ENCODE data around the gene CDH4.

Gene CDH4

DNA sequence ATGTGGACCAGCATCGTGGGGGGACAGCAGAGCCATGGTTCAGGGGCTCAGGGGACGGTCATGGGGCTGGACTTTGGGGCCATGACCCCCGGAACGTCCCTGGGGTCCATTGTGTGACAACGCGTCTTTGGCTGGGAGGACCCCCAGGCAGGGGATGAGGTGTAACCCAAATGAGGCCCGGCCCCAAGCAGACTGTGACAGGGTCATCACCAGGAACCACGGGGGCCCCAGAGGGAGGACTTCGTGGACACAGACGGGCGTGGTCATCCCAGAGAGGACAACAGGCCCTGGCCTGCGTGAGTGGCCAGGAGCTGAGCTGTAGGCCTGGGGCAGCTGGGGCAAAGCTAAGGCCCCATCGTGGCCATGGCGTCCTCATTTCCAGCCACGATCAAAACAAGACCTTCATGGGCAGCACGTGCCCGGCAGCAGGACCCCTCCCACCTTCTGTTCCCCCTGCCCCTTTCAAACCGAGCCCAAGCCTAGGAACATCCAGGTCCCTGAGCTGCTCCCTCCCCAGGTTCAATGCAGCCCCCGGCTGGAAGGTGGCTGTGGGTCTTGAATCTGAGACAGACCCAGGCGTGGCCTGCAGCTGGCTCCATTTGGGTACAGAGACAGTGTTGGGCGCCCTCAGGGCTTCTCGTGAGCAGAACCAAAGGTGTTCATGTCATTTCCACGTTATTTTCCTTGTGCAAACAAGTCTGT is 625.9 kb downstream of the CDH4 start:
- no peak for DNase-seq

DNA sequence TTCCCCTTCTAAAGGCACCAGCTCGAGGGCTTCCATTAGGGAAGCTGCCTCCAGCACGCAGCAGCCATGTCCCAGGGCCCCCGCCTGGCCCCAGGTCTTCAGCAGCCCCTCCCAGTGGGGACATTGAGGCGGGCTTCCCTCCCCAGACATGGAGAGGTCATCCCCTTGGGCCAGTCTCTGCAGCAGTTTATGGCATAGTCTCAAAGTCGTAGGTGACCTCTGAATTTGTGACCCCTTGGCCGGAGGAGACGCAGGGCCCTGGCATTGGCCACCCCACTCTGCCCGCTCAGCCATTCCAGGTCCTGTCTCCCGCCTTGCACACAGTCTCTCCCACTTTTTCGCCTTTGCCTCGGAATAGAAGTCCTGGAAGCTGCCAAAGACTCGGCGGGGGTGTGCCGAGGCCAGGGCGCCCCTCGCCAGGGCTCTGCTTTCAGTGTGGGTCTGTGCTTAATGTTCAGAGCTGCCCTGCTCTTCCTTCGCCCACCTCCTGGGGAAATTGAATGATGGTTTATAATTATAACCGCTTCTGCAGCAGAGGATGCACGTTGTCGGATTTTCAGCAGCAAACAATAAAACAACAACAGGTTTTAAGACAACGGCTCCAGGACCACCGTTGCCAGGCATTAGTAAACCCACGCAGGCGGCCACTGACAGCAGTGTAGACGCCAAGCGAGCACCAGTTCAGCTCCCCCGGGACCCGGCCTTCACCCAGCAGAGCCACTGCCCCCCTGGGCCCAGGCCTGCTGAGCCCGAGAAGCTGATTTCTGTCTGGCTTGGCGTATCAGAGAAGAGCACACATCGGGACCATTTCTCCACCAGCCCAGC is 626.6 kb downstream of the CDH4 start:
- DNase-seq = no peak

DNA sequence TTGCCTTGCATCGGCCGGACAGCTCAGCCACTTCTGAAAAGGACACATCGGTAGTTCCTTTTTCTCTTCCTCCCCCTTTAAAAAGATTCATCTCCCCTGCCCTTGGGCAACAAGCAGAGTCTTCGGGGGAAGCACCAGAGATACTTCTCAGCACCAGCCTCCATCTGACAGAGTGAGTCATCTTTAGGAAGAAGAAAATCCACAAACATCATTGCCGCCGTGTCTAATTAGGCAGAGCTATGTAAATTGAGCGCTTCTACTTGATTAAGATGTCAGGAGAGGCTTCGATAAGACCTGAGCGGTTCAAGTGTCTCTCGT is 627.2 kb downstream of the CDH4 start:
- DNase-seq = no peak

DNA sequence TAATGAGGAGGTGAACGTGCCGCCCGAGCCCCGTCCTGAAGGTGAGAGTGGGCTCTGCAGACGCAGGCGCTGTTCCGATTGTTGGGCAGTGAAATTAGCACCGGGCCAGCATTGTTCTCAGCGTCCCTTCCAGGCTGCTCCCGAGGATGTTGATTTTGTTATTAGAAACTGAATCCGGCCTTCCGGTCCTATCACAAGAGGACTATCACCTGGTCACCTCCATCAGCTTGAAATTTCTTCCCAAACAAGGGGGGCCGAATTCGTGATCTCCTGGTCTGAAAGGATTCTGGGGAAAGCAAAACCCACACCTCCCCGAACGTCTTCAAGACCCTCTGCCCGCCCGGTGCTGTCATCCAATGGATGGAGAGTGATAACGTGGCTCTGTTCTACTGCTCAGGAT is 627.6 kb downstream of the CDH4 start:
- DNase-seq = no peak

DNA sequence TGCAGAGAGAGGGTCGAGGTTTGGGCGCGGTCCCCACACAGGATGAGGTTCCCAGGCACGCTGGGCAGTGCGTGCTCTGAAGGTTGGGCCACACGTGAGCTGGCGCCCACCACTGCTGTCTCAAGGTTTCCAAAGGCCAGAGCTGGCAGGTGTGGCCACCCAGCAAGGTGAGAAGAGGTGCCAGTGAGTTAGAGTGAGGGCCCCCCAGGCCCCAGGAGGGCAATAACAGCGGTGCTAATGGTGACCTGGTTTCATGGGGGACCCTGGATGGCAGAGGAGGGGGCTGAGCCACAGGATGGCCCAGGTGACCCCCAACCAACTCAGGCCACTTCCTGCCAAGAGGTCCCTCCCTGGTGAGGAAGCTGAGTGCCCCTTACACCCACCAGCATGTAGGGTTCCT is 628.6 kb downstream of the CDH4 start:
- no peak for DNase-seq

DNA sequence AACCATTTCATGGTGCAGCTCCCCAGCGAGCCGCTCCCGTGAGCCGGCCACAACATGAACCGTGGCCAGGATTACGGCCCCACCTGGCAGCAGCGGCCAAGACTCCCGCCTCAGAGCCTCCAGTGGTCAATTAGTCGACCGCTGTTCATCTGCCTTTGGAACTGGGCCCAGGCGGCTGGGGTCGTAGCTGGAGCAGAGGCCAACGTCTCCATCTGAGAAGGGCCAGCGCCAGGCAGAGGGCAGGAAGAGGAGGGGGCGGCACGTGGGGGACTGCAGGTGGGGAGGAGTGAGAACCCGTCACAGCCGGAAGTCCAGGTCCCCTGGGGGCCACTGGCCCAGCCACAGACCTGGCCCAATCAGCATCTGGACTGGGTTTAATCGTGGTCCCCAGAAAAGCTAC is 629.4 kb downstream of the CDH4 start:
- DNase-seq = no peak

DNA sequence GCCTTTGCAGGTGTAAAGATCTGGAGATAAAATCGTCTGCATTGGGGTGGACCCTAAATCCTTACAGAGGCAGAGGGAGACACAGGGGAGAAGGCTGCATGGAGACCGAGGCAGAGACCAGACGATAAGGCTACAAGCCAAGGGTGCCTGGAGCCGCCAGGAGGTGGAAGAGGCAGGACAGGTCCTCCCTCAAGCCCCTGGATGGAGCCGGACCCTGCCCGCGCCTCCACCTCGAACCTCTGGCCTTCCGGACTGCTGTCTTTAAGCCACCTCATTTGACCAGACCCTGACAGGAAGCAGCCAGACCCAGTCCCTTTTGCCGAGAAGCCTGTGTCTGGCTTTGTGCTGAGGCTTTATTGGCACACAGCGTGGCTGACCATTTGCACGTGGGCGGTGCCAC is 629.8 kb downstream of the CDH4 start:
- no peak for DNase-seq

DNA sequence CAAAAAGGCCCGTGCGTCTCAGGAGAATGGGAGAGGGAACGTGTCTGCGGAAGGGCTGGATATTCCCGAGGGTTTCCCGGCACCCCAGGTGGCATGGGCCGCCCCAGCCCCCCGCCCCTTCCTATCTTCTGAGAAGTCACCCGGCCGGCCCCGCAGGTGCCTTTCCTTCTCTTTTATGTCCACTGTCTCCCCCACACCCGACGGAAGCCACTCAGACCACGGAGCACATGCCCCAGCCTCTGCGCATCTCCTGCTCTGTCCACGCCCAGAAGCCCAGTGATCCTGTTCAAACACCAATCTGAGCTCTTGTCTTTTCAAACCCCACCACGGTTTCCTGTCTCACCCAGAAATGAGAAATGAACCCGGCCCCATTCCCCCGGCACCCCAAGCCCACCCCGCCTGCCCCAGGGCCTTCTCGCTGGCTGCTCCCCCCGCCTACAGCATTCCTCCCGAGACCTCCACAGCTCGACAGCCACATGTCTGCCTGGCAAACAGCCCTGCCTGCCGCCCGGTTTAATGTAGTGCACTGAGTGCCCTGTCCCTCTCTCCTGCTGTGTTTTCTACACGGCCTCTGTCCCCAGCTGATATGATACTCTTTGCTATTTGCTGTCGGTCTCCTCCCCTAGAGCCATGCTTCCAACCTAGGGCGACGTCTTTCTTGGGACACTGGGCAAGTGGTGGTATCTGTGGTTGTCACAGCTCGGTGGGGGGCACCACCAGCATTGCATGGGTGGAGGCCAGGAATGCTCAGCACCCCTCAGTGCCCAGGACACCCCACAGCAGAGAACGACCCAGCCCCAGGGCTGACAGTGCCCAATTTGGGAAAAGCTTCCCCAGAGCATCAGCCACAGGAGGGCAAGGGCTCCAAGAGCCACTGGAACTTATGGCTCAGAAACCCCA is 630.9 kb downstream of the CDH4 start:
- no peak for DNase-seq

DNA sequence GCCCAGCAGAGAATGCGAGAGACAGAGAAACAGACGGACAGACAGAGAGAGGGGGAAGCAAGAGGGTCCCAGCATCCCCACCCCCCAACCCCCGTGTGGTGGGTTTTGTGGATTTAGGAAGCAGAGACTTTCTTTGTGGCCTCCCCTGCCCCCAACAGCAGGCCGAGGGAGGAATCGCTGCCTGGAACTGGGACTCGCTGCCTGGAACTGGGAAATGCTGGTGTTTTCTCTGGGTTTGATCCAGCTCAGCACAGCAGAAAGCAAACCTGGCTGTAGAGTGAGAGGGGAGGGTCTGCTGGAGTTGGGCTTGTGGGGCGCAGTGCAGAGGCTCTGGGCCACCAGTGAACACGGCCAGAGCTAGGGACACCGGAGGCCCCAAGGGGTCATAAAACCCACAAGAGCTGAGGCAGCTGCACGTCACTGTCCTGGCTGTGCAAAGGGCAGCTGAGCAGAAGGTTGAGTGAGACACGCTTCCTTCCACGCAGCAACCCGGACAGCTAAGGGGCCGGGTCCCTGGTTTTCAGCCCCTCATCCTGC is 631.9 kb downstream of the CDH4 start:
- DNase-seq = no peak

DNA sequence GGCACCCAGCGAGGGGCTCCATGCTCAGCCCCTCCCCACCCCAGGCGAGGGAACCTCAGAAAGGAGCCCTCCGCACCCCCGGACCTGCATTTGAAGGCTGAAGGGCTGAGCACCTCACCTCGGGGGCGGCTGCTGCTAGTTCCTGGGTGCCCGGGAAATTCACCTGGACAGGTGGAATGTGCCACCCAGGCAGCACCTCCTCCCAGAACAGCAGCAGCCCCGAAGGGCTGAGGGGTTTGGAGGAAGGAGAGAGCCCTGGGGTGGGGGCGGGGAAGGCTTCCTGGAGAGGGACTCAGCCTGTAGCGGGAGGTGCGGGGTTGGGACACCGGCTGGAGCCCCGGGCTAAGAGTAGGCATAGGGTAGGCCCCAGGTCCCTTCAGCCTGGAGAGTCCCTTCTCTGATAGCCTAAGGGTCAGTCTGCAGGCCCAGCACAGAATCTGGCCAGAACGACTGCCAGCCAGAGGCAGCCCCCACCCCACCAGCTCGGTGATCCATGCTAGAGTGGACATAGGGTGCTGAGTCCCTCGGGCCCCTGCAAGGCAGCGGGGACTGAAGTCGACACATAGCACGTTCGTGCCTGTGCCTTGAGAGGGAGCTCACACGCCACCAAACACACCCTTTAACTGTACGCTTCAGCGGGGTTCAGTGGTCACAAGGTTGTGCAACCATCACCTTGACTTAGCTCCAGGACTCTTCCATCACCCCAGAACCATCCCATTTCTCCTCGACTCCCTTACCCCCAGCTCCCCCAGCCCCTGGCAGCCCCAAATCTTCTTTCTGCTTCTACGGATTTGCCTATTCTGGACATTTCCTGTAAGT is 632.7 kb downstream of the CDH4 start:
- no peak for DNase-seq

DNA sequence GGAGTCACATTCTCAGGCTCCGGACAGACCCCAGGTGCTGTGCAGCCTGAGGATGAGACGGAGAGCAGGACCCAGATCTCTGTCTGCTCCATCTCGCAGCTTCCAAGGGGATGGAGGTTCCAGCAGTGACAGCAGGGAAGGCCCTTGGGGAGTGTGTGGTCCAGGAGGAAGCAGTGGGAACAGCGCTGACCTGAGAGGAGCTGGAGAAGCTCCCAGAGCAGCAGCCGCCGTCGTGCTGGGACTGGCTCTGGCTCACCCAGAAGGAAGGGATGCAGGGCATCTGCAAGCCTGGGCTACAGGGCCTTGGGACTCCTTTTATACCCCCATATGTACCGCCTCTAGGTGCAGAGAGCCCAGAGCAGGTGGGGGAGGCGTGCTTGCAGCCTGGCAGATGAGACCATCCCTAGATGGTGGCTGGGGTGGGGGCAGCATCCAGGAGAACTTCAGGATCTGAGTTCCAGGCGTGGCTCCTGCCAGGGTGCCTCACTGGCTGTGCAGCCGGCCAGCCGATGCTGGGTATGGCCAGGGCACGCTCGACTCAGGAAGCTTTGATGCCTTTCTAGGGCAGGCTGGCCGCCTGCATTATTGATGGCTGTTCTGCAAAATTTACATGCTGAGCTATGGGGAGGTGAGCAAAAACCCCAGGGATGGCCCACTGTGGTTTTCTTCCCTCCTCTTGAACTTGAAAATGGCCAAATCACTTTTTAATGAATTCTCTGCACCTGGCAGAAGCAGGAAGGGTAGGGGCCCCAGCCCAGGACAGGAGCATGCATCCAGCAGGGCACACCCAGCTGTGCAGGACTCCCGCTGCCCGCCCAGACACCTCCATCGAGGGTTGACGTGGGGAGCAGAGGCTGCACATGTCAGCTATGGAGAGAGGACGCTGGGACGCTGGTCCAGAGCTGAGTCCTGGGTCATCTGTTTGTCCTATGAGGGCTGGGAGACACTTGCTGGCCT is 634.0 kb downstream of the CDH4 start:
- no peak for DNase-seq

DNA sequence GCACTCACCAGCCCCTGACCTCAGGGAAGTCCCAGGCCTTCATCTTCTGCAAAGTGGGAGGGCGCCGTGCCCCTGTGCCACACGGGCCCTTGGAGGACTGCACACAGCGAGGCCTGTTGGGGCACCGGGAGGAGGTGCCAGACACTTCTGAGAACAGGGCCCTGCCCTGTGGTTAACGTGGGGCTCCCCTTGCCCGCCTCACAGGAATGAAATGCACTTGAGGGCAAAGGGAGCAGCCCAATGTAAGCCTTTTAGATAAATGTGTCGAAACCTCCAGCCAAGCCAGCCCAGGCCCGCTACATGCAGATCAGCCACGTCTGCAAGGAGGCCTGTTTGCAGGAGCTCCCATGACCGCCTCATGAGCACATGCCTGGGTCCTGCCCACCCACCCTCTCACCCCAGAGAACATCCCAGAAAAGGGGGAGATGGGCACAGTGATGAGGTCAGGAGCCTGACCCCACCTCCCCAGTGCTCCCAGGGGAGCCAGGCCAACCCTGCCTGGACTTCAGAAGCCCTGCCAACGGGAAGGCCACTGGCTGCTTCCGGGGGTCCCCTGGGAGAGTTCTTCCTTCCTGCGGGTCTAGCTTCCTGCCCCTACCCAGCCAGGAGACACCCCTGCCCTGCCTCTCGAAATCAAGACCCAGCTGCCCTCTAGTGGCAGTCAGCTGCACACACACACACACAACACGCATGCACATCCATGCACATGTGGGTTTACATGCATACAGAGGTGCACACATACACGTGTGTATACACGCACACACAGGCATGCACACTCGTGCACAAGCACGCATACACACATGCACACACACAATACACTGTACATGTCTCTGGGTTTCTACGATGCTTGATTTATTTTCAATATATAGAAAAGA is 634.9 kb downstream of the CDH4 start:
- DNase-seq = peak; percentile 55

DNA sequence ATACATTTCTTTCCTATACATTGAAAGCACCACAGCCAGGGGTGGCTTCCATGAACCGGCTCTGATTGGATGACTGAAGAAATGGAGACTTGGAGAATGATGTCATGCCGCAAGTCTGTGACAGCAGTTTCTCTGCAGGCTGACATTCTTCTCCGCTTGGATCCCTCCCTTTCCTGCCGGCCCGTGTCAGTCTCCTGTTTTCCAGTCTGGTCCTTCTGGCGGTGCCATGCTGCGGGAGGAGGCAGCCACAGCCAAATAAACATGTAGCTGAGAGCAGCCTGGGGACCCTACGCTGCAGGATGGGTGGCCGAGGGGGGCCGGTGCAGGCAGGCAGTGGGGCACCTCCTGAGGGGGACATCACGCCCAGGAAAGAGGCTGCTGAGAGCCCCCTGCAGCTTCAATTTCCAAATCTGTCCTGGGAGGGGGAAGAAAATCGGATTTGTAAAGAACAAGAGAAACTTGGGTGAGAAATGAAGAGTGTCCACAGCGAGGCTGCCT is 635.6 kb downstream of the CDH4 start:
- no peak for DNase-seq

DNA sequence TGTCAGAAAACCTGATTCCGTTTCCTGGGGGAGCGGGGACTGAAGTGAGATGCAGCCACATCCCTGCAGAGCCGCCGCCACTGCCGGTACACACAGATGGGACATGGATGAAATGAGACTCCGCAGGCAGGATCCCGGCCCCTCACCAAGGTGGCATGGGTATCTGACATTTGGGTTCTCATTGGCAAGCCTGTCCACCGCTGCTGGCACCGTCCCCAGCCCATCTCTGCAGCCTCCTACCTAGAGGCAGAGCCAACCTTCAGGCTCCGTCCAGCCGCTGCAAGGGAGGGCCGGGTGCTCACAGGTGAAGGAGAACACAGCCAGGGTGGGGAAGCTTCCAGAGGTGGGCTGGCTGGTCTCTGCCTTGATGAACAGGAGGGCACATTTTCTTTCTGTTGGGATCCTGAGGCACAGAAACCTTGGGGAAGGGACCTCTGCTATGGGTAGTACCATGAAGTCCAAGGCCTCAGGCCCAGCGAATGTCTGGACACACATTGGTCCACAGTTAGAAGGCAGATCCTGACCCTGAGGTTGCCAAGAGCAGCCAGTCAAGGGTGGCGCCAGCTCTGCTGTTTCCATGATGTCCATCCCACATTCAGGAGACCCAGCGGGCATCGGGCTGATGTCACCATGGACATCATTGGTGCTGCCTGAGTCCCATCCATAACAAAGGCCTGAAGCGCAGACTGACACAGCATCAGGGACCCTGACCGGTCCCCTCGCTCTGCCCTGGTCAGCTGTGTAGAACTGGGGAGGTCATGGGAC is 636.2 kb downstream of the CDH4 start:
- no peak for DNase-seq

DNA sequence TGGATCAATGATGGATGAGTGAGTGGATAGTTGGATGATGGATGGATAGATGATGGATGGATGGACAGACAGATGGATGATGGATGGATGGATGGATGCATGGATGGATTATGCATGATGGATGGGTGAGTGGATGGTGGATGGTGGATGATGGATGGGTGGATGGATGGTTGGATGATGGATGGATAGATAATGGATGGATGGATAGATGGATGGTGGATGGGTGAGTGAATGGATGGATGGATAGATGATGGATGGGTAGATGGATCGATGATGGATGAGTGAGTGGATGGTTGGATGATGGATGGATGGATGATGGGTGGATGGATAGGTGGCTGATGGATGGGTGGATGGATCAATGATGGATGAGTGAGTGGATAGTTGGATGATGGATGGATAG is 637.6 kb downstream of the CDH4 start:
- DNase-seq = no peak

DNA sequence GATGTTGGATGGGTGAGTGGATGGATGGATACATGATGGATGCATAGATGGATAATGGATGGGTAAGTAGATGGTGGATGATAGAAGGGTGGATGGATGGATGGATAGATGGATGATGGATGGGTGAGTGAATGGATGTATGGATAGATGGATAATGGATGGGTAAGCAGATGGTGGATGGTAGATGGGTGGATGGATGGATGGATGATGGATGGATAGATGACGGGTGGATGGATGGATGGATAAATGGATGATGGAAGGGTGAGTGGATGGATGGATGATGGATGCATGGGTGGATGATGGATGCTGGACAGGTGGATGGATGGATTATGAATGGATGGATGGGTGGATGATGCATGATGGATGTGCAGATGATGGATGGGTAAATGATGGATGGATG is 638.1 kb downstream of the CDH4 start:
- DNase-seq = no peak

DNA sequence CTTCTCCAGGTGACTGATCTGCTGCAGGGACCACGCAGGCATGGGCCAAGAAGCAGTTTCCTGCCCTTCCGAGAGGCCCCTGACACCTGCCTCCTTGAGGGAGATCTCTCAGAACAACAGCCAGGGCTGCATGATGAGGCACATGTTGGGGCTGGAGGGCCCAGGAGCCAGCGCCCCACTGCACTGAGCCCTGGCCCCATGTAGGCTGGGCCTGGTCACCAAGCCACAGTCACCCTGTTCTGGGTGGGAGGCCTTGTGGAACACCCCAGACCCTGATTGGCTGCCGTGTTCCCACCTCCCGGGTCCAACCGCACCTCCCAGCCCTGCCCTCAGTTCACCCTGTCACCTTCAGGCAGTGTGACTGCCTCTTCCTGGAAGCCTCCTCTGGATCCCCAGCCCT is 639.4 kb downstream of the CDH4 start:
- DNase-seq = no peak

DNA sequence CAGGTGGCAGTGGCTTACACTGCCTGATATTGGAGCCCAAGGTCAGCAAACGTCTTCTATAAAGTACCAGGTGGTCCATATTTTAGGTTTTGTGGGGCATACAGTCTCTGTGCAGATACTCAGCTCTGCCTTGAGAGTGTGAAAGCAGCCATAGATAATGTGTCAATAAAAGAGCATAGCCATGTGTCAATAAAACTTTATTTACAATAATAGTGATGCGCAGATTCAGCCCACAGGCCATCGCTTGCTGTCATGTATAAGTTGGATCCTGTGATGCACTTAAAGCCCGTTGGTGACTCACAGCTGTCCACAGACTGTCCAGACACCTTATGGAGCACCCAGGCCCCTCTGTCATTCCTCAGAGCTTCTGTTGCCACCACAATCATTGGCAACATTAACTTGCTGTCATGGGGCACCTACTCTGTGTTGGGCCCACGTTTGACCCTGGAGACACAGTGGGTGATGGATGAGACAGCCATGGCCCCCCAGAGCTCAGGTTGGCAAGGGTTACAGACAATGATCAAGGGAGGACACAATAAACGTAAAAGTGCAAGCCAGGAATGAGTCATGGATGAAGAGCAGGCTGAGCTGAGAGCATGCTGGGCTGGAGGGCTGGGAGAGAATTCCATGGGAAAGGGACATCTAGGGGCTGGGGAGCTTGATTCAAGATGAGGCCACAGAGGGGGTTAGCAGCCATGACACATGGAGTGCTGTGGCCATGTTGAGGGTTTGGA is 640.0 kb downstream of the CDH4 start:
- DNase-seq = no peak

DNA sequence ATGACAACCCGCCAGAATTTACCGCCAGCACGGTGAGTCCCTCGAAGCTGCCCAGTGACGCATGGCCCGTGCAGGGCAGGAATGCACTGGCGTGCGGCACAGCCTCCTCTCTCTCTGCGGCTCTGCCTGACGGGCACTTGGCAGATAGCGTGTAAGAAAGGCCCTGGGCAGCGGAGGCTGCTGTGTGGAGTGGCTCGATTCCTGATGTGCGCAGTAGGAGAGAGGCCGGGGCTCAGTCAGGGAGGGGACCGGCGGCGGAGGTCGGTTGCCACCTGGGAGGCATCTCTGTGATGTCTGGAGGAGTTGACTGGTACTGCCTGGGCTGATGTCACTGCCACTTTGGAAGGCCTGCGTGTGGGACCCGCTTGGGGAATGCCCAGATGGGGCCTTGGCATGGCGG is 643.0 kb downstream of the CDH4 start:
- no peak for DNase-seq
